ENCODE data around the gene TPCN2.

DNA sequence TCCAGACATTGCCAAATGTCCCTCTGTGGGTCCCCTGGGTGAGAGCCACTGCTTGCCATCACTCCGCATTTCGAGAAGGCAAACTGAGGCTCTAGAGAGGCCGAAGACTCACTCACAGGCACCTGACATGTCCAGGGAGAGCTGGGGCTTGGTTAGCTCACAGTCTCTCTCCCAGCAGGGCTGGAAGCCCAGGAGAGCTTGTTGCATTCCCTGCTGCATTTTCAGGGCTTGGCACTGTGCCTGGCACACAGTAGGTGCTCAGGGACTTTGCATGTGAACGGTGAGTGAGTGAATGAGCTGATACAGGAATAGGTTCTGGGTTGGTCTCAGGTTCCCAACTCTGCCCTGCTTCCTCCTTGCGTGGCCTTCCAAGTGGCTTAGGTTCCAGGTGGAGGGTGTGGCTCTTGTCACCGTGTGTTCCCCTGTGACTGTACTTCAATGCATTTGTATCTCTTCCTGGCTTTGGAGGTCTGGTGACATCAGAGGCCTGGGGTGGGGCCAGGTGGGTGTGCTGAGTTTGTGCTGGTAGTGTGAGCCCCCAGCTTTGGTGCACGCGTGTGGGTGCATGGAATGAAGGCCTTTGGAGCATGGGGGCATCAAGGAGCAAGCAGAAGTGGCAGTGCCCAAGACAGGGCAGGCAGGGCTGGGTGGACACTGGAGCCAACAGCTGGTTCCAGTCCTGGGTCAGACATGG lies 88.6 kb downstream of the TPCN2 start:
- TF ChIP-seq POLR2A (IDR thresholded peaks at IDR 0.05): no peak
- TF ChIP-seq, protein P1, sequence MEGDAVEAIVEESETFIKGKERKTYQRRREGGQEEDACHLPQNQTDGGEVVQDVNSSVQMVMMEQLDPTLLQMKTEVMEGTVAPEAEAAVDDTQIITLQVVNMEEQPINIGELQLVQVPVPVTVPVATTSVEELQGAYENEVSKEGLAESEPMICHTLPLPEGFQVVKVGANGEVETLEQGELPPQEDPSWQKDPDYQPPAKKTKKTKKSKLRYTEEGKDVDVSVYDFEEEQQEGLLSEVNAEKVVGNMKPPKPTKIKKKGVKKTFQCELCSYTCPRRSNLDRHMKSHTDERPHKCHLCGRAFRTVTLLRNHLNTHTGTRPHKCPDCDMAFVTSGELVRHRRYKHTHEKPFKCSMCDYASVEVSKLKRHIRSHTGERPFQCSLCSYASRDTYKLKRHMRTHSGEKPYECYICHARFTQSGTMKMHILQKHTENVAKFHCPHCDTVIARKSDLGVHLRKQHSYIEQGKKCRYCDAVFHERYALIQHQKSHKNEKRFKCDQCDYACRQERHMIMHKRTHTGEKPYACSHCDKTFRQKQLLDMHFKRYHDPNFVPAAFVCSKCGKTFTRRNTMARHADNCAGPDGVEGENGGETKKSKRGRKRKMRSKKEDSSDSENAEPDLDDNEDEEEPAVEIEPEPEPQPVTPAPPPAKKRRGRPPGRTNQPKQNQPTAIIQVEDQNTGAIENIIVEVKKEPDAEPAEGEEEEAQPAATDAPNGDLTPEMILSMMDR (IDR thresholded peaks at IDR 0.05): no peak
